ENCODE measurements around the gene SMIM43. TPM values are rescaled to one million over a fixed set of nuclear protein-coding genes. Genes with fewer than 3 reads are reported as not detected.
A peak's percentile ranks its signal among the peaks of the same experiment; 100 is the strongest.

The SMIM43 gene
- total and polyA plus RNA-seq, 9 of the 15 experiments (the other 6 are each of a cell fraction or from before 2014, with no cell fraction given) = not detected

- Histone ChIP-seq H3K4me2 (ENCODE audit: insufficient read depth, low read length) (peak overlapping the region; percentile 75), H4K20me1 (replicated peaks; ENCODE audit: control insufficient read depth, insufficient read depth, low read length) (no peaks in the 10 kb centered on the region), H3K79me2 (ENCODE audit: control insufficient read depth, insufficient read depth, low read length) (no peaks in the 10 kb centered on the region), H3K27me3 (ENCODE audit: control insufficient read depth in 2 of 2, insufficient read depth in 2 of 2, low read length in 2 of 2) (peaks cover 0 to 2% of the 10 kb centered on the region in 2 experiments; a peak in 1 of 5 replicates), H3K9me3 (replicated peaks; ENCODE audit: control insufficient read depth, insufficient read depth, low read depth, low read length) (no peaks in the 10 kb centered on the region), H3K27ac (ENCODE audit: extremely low read depth, low read depth, low read length) (no peak overlapping the region), H3K4me3 (no peak overlapping the region), H2AFZ (ENCODE audit: low read depth, low read length) (peak overlapping the region; percentile 81), H3K9me1 (ENCODE audit: control insufficient read depth, insufficient read depth, low read length) (no peaks in the 10 kb centered on the region), H3K4me1 (replicated peaks in 1 of 2; ENCODE audit: control insufficient read depth in 2 of 2, insufficient read depth in 2 of 2, low read length in 2 of 2) (peaks cover 5% of the 10 kb centered on the region in 2 experiments; a peak in 4 of 5 replicates), H3K36me3 (ENCODE audit: control insufficient read depth, insufficient read depth, low read length) (no peaks in the 10 kb centered on the region), H3K9ac (ENCODE audit: insufficient read depth in 1 of 2, low read depth in 2 of 2, low read length in 2 of 2) (peak overlapping the region in 1 of 2 experiments; percentile 47; a peak in 1 of 4 replicates)
- BruUV-seq (replicated peaks) = no TSS peak
- ChIA-PET POLR2A (interaction anchor here (0.5 to 0.7 kb wide), 2 partner anchors 54 to 309 kb away, joined by 3 to 5 read pairs; no protein-coding TSS in a partner anchor), CTCF (ENCODE audit: low intra/inter-chr PET ratio) (interaction anchor here (0.7 kb wide), 1 partner anchor 13 kb away, joined by 3 read pairs; no protein-coding TSS in a partner anchor)
- peak; percentile 100 for ATAC-seq
- in situ Hi-C loops (cut with MboI) = no loop called here
- DNase-seq (ENCODE audit: extremely low read depth in 1 of 4, low spot score in 3 of 4) = peak; percentile 63 to 91 (median 74)
- FAIRE-seq = peak; percentile 89
- under 1% methylated on average over 17 of the region's 18 CpGs for WGBS (ENCODE audit: insufficient coverage, low coverage, missing lambda C conversion rate)
- intact Hi-C loops (cut with micrococcal nuclease) = no loop called here
- peak; percentile 96 for TF ChIP-seq LCOR (CRISPR knock-in tag; IDR thresholded peaks at IDR 0.05)
- TF ChIP-seq UBTF (IDR thresholded peaks at IDR 0.05; ENCODE audit: borderline replicate concordance in 1 of 2, low read depth in 2 of 2, low read length in 2 of 2) = peak; percentile 72 to 96; a peak in 3 of 4 replicates
- TF ChIP-seq JUNB (CRISPR knock-in tag; conservative IDR thresholded peaks at IDR 0.05) = peak; percentile 53; the same call in 1 of the 2 replicates
- peak; percentile 38 to 47; a peak in 1 of 4 replicates for TF ChIP-seq TRIM24 (IDR thresholded peaks at IDR 0.05)
- no peak for TF ChIP-seq PCBP1 (IDR thresholded peaks at IDR 0.05; ENCODE audit: low read depth, low read length, poor library complexity, severe bottlenecking)
- peak in 1 of 2 experiments; percentile 33 for TF ChIP-seq E2F6 (IDR thresholded peaks at IDR 0.05; ENCODE audit: borderline replicate concordance in 1 of 2, extremely low read depth in 1 of 2, insufficient read depth in 1 of 2, insufficient read length in 1 of 2, low read depth in 1 of 2, low read length in 1 of 2, poor library complexity in 1 of 2, severe bottlenecking in 1 of 2)
- peak; percentile 78 for TF ChIP-seq ZNF316 (IDR thresholded peaks at IDR 0.05)
- TF ChIP-seq ARID1B (IDR thresholded peaks at IDR 0.05) = peak; percentile 88
- TF ChIP-seq KDM1A (IDR thresholded peaks at IDR 0.05) = peak; percentile 30 to 41; a peak in 2 of 4 replicates
- peak; percentile 60; the same call in 1 of the 2 replicates for TF ChIP-seq PHF21A (IDR thresholded peaks at IDR 0.05; ENCODE audit: borderline replicate concordance, low read depth)
- TF ChIP-seq FOXP1 (CRISPR knock-in tag; IDR thresholded peaks at IDR 0.05) = no peak
- TF ChIP-seq FOSL1 (tag; conservative IDR thresholded peaks at IDR 0.05) = peak; percentile 97
- no peak for TF ChIP-seq PREB (CRISPR knock-in tag; IDR thresholded peaks at IDR 0.05)
- TF ChIP-seq SMARCC2 (IDR thresholded peaks at IDR 0.05; ENCODE audit: low read depth) = peak; percentile 92
- TF ChIP-seq TAF1 (IDR thresholded peaks at IDR 0.05; ENCODE audit: control insufficient read depth, extremely low read depth, insufficient read depth, low read length, severe bottlenecking) = no peak
Measured at GRCh38 chr4:121711263-121712000, 53.5 kb downstream of the SMIM43 start.
